Frontal cortex (tissue), 4 donors: ENCODE data around the gene TLK2. TPM values are rescaled to one million over a fixed set of nuclear protein-coding genes. Genes with fewer than 3 reads are reported as not detected.

ENCODE experiments used
- DNase-seq, 2 donors: peaks; one replicate each; pipeline ENCODE4 v3.0.0; 2012; ENCODE audit warnings: low spot score in 2 of 2
- FAIRE-seq: peaks from 2 replicates; lab custom pipeline; 2012; peaks lifted over from hg19 to GRCh38; lab: Jason Lieb, UNC
- total RNA-seq: library from RNA; depleted of rRNA; stranded (reverse); fragments of >200 nt; gene quantifications from one replicate; pipeline ENCODE4 v1.2.3, GENCODE V29; 2014
- donor health status: control.
- donor health status: control.
- donor health status: control.

The TLK2 gene
- total RNA-seq, 1 donor from 2014 or later, result 79.5 TPM

- DNase-seq (no peak), FAIRE-seq (no peak)
Observed at GRCh38 chr17:62641951-62642350, 163.3 kb downstream of the TLK2 start.

GRCh38 chr17:62643496-62643895 is 164.9 kb downstream of the TLK2 start:
- no peak for FAIRE-seq
- no peak for DNase-seq

DNA sequence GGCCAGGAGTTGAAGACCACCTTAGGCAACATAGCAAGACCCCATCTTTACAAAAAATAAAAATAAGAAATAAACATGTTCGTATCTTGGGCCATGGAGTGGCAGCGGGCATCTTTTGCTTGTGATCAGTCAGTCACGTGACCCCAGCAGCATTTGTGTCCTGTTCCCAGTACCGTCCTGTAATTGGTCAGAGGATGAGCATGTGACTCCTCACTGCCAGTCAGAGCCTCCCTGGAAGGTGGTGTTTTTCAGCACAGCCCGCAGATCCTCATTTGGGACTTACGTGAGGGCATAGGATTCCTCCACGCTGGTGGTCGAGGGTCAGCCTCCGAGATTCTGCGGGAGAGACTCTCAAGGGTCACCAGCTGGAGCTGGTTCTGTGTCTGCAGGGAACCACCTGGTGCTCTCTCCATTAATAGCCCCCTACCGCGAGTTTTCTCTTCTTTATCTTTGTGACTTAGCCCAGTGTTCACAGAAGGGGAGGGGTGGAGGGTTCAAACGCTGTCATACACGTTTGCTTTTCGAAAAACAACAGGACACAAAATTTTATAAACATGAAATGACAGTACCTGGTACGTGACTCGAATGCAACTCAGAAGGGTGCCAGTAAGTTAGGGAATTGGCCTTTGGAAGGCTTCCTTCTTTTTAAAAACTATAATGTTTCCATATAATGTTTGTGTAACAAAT is 166.0 kb downstream of the TLK2 start:
- DNase-seq (no peak), FAIRE-seq (no peak)

GRCh38 chr17:62648251-62648955 is 169.8 kb downstream of the TLK2 start:
- DNase-seq (no peak), FAIRE-seq (no peak)

GRCh38 chr17:62648956-62649294 is 170.3 kb downstream of the TLK2 start:
- no peak for FAIRE-seq
- DNase-seq, result no peak

- no peak for FAIRE-seq
- DNase-seq, result no peak
Observed at GRCh38 chr17:62649570-62649969, 170.9 kb downstream of the TLK2 start.

- no peak for FAIRE-seq
Observed at GRCh38 chr17:62650587-62650986, 172.0 kb downstream of the TLK2 start.

GRCh38 chr17:62652251-62653001 is 173.8 kb downstream of the TLK2 start:
- FAIRE-seq, result no peak
- DNase-seq, result peak in 1 of 2 donors; percentile 55

More at GRCh38 chr17:62650587-62650986, 172.0 kb downstream of the TLK2 start:
- DNase-seq, result no peak

- FAIRE-seq, result no peak
- peak in 1 of 2 donors; percentile 69 for DNase-seq
Observed at GRCh38 chr17:62653002-62653825, 174.6 kb downstream of the TLK2 start.

DNA sequence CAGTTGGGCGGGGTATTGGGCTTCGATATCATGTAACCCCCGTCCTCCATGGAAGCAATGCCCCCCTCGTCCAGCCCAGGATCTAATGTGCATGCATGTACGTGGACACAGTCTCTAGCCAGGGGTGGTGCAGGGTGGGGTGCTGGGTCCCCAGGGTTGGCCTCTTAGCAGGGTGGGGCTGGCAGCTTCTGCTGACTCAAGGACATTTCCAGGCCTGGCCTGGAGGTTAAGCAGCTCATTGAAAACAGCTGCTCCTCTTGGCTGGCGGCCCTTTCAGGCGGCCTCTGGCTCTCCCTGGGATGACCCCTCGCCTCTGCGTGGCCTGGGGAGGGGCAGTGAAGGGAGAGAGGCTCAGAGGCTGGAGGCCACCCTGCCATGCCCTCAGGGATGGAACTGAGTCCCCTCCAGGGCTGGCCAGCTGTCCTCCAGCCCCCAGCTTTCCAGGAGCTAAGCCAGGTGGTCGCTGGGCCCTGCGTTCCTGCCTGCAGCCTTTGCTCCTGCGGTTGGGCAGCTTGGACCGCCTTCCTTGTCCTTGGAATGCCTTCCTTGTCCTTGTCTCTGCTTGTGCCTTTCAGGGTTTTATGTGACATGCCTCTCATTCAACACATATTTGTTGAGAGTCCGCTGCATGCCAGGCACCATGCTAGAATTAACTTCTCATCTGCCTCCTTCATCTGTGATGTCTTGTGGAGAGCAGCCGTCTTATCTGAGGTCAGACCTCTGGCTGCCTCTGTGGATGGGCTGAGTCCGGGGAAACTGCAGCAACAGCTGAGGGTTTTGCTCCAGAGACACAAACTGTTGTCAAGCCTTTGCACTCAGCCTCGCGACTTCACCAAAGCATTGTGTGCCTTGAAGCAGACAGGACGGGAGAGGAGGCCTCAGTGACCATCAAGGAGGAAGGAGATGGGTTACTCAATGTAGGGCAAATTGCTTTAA is 175.5 kb downstream of the TLK2 start:
- DNase-seq, result no peak

DNA sequence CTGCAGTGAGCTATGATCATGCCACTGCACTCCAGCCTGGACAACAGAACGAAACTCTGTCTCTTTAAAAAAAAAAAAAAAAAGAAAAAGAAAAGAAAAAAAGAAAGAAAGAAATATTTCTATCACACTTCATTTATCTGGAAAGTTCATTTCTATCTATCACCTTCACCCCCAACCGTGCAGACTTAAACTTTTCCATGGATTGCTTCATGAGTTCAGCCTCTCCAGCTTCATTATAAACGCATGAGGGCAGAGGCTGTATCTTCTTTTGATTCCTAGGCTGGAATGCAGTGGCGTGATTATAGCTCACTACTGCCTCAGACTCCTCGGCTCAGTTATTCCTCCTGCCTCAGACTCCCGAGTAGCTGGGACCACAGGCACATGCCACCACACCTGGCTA is 177.0 kb downstream of the TLK2 start:
- DNase-seq (no peak), FAIRE-seq (no peak)

More for the DNA sequence above, 175.5 kb downstream of the TLK2 start:
- no peak for FAIRE-seq

GRCh38 chr17:62656446-62656845 is 177.8 kb downstream of the TLK2 start:
- FAIRE-seq (no peak), DNase-seq (peak in 1 of 2 donors; percentile 5)

DNA sequence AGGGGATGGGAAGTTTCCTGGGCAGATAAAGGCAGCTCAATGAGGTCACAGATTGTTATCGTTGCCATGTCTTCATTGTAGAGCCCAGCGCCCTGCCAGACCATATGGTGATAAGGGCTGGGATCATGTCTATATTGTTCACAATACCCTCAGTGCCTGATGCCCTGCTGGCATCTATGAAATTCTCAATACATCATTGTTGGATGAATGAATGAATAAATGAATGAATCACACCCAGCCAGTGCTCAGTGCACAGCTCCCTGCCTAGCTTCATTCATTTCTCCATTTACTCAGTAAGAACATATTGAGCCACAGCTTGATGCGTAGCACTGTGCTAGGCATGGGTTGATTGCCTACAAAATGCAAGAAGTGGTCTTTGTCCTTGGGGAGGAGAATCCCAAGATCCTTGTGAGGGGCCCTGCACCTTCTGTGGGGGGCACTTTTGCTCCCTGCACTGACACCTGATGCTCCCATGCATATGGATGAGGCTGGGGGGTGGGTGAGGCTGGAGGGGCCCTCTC is 178.6 kb downstream of the TLK2 start:
- no peak for DNase-seq
- FAIRE-seq, result no peak

DNA sequence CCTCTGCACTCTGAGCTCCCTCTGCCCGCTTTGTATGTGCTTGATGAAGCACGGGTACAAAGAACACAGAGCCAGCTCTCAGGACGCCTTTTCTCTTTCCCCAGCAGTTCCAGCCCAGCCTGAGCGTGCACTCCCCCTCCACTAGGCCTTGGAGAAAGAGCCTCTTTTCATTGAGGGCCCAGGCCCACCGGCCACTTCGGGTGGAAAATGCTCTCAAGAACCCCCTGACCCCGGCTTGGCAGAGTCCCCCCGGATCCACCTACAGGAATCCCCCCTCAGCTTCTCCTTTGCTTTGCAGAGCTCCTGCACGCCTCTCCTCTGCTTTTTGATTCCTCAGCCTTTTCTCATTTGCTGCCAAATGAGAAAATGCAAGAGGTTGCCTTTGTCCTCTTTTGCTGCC is 179.1 kb downstream of the TLK2 start:
- peak; percentile 8 to 29 for DNase-seq
- no peak for FAIRE-seq

GRCh38 chr17:62658136-62658920 is 179.7 kb downstream of the TLK2 start:
- FAIRE-seq (no peak), DNase-seq (no peak)

DNA sequence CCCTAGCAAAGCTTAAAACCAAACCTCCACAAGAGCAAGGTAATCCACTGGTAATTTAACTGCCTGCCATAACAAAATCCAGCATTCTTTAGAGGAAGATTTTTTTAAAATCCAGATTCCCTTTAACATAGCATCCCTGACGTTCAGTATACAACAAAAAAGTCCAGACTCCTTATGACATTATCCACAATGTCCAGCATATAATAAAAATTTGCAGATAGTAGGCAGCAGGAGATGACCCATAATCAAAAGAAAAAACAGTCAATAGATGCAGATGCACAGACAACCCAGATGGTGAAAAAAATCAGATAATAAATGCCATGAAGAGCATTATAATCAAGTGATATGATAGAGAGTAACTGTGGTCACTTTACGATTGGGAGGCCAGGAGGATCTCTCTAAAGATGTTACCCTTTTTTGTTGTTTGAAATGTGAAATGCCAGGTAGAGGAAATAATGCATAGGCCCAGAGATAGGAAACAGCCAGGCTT is 182.0 kb downstream of the TLK2 start:
- FAIRE-seq (no peak), DNase-seq (no peak)

GRCh38 chr17:62661337-62661736 is 182.7 kb downstream of the TLK2 start:
- no peak for FAIRE-seq
- DNase-seq, result no peak

GRCh38 chr17:62662855-62663254 is 184.2 kb downstream of the TLK2 start:
- no peak for FAIRE-seq
- DNase-seq, result peak in 1 of 2 donors; percentile 15
